NCI-H128 (cell line): Measurements from ENCODE around the gene DDO.
"Not testable (repeated sequence)": the region's sequence is repeated elsewhere in the genome, so short reads cannot be mapped to it uniquely, and the experiment has no call there.

ENCODE experiments used
- DNase-seq: peaks from one replicate; lab custom pipeline; 2025; ENCODE audit not compliant: unreplicated experiment; lab: John Stamatoyannopoulos, UW

The DDO gene

GRCh38 chr6:110415086-110415916 is at the start of gene DDO:
Gene DDO, minus strand, starts transcription at chr6:110415575. Its CDS starts 2,113 bp downstream, at chr6:110413462.
- no peak for DNase-seq

- no peak for DNase-seq
Observed at GRCh38 chr6:110462884-110463481, 47.6 kb upstream of the DDO start.

GRCh38 chr6:110461376-110461775 is 46.0 kb upstream of the DDO start:
- no peak for DNase-seq

GRCh38 chr6:110459137-110459536 is 43.8 kb upstream of the DDO start:
- no peak for DNase-seq

GRCh38 chr6:110458476-110458875 is 43.1 kb upstream of the DDO start:
- DNase-seq = no peak

GRCh38 chr6:110457567-110458175 is 42.3 kb upstream of the DDO start:
- DNase-seq = not testable (repeated sequence)

GRCh38 chr6:110456694-110457093 is 41.3 kb upstream of the DDO start:
- DNase-seq = no peak

- no peak for DNase-seq
Observed at GRCh38 chr6:110449541-110449895, 34.1 kb upstream of the DDO start.

- no peak for DNase-seq
Observed at GRCh38 chr6:110448846-110449540, 33.6 kb upstream of the DDO start.

- DNase-seq = no peak
Observed at GRCh38 chr6:110447761-110448160, 32.4 kb upstream of the DDO start.

GRCh38 chr6:110446405-110446804 is 31.0 kb upstream of the DDO start:
- no peak for DNase-seq

GRCh38 chr6:110440026-110440425 is 24.7 kb upstream of the DDO start:
- no peak for DNase-seq

- DNase-seq = no peak
Observed at GRCh38 chr6:110439356-110439755, 24.0 kb upstream of the DDO start.

GRCh38 chr6:110434961-110435602 is 19.7 kb upstream of the DDO start:
- DNase-seq = no peak

- no peak for DNase-seq
Observed at GRCh38 chr6:110432285-110432900, 17.0 kb upstream of the DDO start.

GRCh38 chr6:110430741-110431140 is 15.4 kb upstream of the DDO start:
- no peak for DNase-seq

GRCh38 chr6:110430236-110430635 is 14.9 kb upstream of the DDO start:
- DNase-seq = no peak

- no peak for DNase-seq
Observed at GRCh38 chr6:110428153-110428552, 12.8 kb upstream of the DDO start.

- DNase-seq = no peak
Observed at GRCh38 chr6:110425816-110426215, 10.4 kb upstream of the DDO start.

- DNase-seq = no peak
Observed at GRCh38 chr6:110422444-110422822, 7.1 kb upstream of the DDO start.
